Ascending aorta (tissue), 2 donors: ENCODE data around the gene RIN3. TPM values are rescaled to one million over a fixed set of nuclear protein-coding genes. Genes with fewer than 3 reads are reported as not detected.

Source experiments
- DNase-seq, 2 donors: peaks; one replicate each; pipeline ENCODE4 v3.0.0-alpha.2; 2019; ENCODE audit warnings: low spot score in 2 of 2
- H3K27ac ChIP-seq, 2 donors: fragments of 200-600 bp; sonication (generic); one replicate each; pipeline ENCODE4 v1.5.1; 2016 to 2017; ENCODE audit warnings: mild to moderate bottlenecking in 1 of 2
- H3K27me3 ChIP-seq: fragments of 200-600 bp; sonication (generic); one replicate; pipeline ENCODE4 v1.5.1; 2017
- H3K36me3 ChIP-seq, 2 donors: fragments of 200-600 bp; sonication (generic); one replicate each; pipeline ENCODE4 v1.5.1; 2016
- H3K4me1 ChIP-seq, 2 donors: fragments of 200-600 bp; sonication (generic); one replicate each; pipeline ENCODE4 v1.5.1; 2016 to 2017; ENCODE audit warnings: mild to moderate bottlenecking in 1 of 2
- H3K4me3 ChIP-seq, 2 donors: fragments of 200-600 bp; sonication (generic); one replicate each; pipeline ENCODE4 v1.5.1; 2016 to 2017; ENCODE audit warnings: mild to moderate bottlenecking in 1 of 2
- H3K9me3 ChIP-seq, 2 donors: fragments of 200-600 bp; sonication (generic); one replicate each; pipeline ENCODE4 v1.5.1; 2016
- CTCF ChIP-seq, 3 experiments: fragments of 200-600 bp in 2 of 3; fragments of 450-650 bp in 1 of 3; sonication (generic) in 2 of 3; IDR thresholded peaks; one replicate each; pipeline ENCODE4 v1.5.1; 2016 to 2019; ENCODE audit warnings: antibody characterized with exemption in 3 of 3, mild to moderate bottlenecking in 1 of 3, moderate library complexity in 1 of 3
- intact Hi-C: fragments of 100-400 bp; cut with DNase I; formaldehyde crosslinking; loops from one replicate; pipeline ENCODE4 v1.15.1; 2023
- total RNA-seq: library from RNA; depleted of rRNA; stranded (reverse); fragments of >200 nt; gene quantifications from one replicate; pipeline ENCODE4 v1.1.0, GENCODE V29; 2016

The RIN3 gene
- total RNA-seq, 1 donor from 2014 or later, result 30.3 TPM

DNA sequence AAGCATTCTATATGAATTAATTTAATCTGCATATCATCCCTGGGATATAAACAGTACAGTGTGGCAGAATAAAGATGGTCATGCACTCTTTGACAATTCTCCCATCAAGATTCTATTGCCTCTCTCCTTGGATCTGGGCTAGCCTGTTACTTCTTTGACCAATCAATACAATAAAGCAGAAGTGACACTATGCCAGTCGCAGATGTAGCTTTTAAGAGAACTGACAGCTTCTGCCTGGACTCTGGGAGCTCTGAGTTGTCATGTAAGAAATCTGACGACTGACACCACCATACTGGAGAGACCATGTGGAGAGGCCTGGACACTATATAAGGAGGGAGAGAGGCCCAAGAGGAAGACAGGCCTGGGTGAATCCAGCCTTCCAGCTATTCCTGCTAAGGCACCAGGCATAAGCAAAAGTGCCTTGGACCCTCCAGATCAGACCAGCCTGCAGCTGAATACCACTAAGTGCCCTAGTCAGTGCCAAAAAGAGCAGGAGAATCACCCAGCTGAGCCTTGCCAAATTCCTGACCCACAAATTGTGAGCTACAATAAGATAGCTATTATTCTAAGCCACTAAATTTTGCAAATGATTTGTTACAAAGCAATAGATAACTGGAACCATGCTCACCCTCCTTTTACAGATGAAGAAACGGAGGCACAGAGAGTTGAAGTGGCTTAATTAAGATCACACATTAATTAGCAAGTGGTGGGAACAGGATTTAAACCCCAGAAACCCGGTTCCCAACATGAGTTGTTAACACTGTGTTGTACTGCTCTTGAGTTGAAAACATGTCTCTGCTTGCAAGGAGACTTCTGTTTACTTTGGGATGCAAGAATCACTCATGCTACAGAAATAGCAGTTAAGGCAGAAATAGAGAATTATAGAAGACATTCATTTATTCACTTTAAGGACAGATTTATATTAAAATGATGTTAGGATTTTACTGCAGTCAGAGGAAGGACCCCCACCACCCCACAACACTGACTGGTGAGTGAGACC lies 84.6 kb downstream of the RIN3 start:
- H3K4me1 ChIP-seq, result peaks cover 10 to 18% of the 10 kb centered on the region in 2 donors
- no peaks in the 10 kb centered on the region for H3K27me3 ChIP-seq
- no peak overlapping the region for H3K27ac ChIP-seq
- H3K9me3 ChIP-seq, result no peaks in the 10 kb centered on the region
- no peak for DNase-seq
- TF ChIP-seq CTCF (IDR thresholded peaks at IDR 0.05), result no peak
- intact Hi-C loops, result no loop called here
- H3K4me3 ChIP-seq, result no peak overlapping the region
- H3K36me3 ChIP-seq, result no peaks in the 10 kb centered on the region

- Histone ChIP-seq H3K36me3 (no peaks in the 10 kb centered on the region), H3K4me3 (no peak overlapping the region), H3K9me3 (no peaks in the 10 kb centered on the region), H3K4me1 (peaks cover 18 to 25% of the 10 kb centered on the region in 2 donors), H3K27me3 (no peaks in the 10 kb centered on the region), H3K27ac (peak overlapping the region; percentile 91 to 92)
- intact Hi-C loops, result loop anchor here (5.0 to 10.0 kb wide), 2 partner anchors 82 to 475 kb away; partner anchors contain the start of genes CPSF2 and NDUFB1
- no peak for DNase-seq
- TF ChIP-seq CTCF (IDR thresholded peaks at IDR 0.05), result no peak
Observed at GRCh38 chr14:92599811-92600210, 86.2 kb downstream of the RIN3 start.

DNA sequence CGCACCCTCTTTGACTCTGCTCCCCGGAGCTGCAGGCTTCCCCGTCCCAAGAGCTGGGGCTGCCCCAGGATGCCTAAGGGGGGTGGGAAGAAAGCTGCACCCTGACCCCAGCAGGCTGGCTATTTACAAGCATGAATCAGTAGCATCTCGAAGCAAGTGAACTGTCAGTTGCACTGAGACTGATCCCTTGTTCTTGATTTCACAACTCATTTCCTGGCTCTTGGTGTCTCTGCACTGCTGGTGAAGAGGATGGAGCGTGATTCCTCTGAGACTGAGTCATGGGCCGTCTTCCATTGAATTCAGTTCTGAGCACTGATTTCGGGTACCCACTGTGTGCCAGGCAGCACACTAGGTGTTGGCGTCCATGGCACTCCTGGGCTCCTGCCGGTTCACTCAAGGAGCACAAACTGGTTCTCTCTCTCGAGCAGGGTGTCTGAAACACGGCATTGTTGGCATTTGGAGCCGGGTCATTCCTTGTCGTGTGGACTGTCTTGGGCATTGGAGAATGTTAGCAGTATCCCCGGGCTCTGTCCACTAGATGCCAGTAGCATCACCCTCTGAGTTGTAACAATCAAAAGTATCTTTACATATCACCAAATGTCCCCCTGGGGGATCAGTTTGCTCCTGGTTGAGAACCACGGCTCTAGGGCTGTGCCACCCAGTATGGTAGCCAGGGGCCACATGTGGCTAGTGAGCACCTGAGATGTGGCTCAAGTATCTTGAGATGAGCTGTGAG lies 86.9 kb downstream of the RIN3 start:
- intact Hi-C loops, result loop anchor here (5.0 to 10.0 kb wide), 2 partner anchors 82 to 476 kb away; partner anchors contain the start of genes CPSF2 and NDUFB1

DNA sequence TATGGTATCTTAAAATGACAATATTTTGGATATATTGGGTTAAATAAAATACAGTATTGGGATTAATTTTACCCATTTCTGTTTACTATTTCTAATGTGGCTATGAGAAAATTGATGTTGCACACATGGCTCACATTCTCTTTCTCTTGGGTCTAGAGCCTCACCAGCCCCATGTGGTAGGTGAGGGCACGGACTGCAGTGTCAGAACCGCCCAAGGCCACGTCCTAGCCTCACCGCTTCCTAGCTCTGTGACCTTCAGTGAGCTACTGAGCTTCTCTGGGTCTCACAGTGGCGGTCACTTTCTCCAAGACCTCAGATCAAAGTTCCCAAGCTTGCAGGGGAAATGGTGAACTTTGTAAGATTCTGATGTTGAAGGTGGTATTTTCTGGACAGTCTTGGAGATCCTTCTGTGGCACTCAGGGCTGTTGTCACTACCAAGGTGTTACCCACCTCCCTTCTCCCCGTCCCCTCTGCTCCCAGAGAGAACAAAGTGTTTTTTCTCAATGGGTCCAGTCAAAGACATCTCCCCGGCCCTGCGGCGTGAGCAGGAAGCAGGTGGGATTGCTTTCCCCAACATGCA lies 87.6 kb downstream of the RIN3 start:
- no peak for DNase-seq
- Histone ChIP-seq H3K4me1 (peaks cover 18 to 25% of the 10 kb centered on the region in 2 donors), H3K27me3 (no peaks in the 10 kb centered on the region), H3K27ac (peak overlapping the region; percentile 91 to 92), H3K9me3 (no peaks in the 10 kb centered on the region), H3K4me3 (no peak overlapping the region), H3K36me3 (no peaks in the 10 kb centered on the region)
- intact Hi-C loops, result loop anchor here (5.0 to 10.0 kb wide), 2 partner anchors 81 to 476 kb away; partner anchors contain the start of genes CPSF2 and NDUFB1
- no peak for TF ChIP-seq CTCF (IDR thresholded peaks at IDR 0.05)

More for the DNA sequence above, 86.9 kb downstream of the RIN3 start:
- Histone ChIP-seq H3K36me3 (no peaks in the 10 kb centered on the region), H3K9me3 (no peaks in the 10 kb centered on the region), H3K27me3 (no peaks in the 10 kb centered on the region), H3K4me3 (no peak overlapping the region), H3K4me1 (peaks cover 18 to 25% of the 10 kb centered on the region in 2 donors), H3K27ac (peak overlapping the region; percentile 91 to 92)
- DNase-seq, result no peak
- TF ChIP-seq CTCF (IDR thresholded peaks at IDR 0.05), result no peak

GRCh38 chr14:92601757-92602417 lies 88.3 kb downstream of the RIN3 start:
- intact Hi-C loops, result loop anchor here (2.0 to 10.0 kb wide), 5 partner anchors 45 to 477 kb away; partner anchors contain the start of genes CPSF2 and NDUFB1

More at GRCh38 chr14:92601757-92602417, 88.3 kb downstream of the RIN3 start:
- Histone ChIP-seq H3K4me3 (no peak overlapping the region), H3K27me3 (no peaks in the 10 kb centered on the region), H3K36me3 (no peaks in the 10 kb centered on the region), H3K4me1 (peaks cover 18 to 25% of the 10 kb centered on the region in 2 donors), H3K27ac (peak overlapping the region; percentile 91 to 92), H3K9me3 (no peaks in the 10 kb centered on the region)
- DNase-seq, result peak in 1 of 2 donors; percentile 76
- no peak for TF ChIP-seq CTCF (IDR thresholded peaks at IDR 0.05)
